GM12878 (cell line): ENCODE measurements around the gene NRXN3. TPM values are rescaled to one million over a fixed set of nuclear protein-coding genes. Genes with fewer than 3 reads are reported as not detected.
"Not testable (repeated sequence)": the region's sequence is repeated elsewhere in the genome, so short reads cannot be mapped to it uniquely, and the experiment has no call there.

Experiments
- ATAC-seq: fragments of 200-7000 bp; cut with Tn5 transposase; 3 replicates; pipeline ENCODE4 v1.9.1; 2020; ENCODE audit warnings: mild to moderate bottlenecking, moderate library complexity
- BruUV-seq: library from RNA; stranded (reverse); fragments of 400-500 nt; replicated peaks from 2 replicates; lab custom pipeline; 2021; lab: Mats Ljungman, UMichigan
- CTCF ChIA-PET: fragments of 300-600 bp; sonication (Branson Sonifier 250); formaldehyde crosslinking; extraction: SDS; loops from one replicate; lab custom pipeline; 2021; ENCODE audit warnings: inconsistent platforms; lab: Yijun Ruan, JAX
- POLR2A ChIA-PET: fragments of 350-600 bp; formaldehyde crosslinking; extraction: SDS; loops from one replicate; lab custom pipeline; 2021; ENCODE audit warnings: inconsistent platforms; lab: Charles Lee
- RAD21 ChIA-PET: fragments of 300-600 bp; sonication (Branson Sonifier 250); formaldehyde crosslinking; loops from one replicate; lab custom pipeline; 2023; ENCODE audit warnings: antibody characterized with exemption; ENCODE audit not compliant: unreplicated experiment; lab: Charles Lee
- SMC1A ChIA-PET: fragments of 300-600 bp; sonication (Branson Sonifier 250); formaldehyde crosslinking; loops from one replicate; lab custom pipeline; 2023; ENCODE audit not compliant: unreplicated experiment, uncharacterized antibody; lab: Charles Lee
- DNase-seq: peaks from one replicate; pipeline ENCODE4 v3.0.0-alpha.2; 2011; ENCODE audit warnings: low read depth, low spot score
- FAIRE-seq: peaks from 3 replicates; lab custom pipeline; 2011; peaks lifted over from hg19 to GRCh38; lab: Jason Lieb, UNC
- H2AFZ ChIP-seq: 2 replicates; pipeline ENCODE4 v1.6.0; 2011; ENCODE audit warnings: low read depth, low read length, control low read depth; ENCODE audit not compliant: control insufficient read depth
- H3K27ac ChIP-seq: 2 replicates; pipeline ENCODE4 v1.5.1; 2011; ENCODE audit warnings: control low read depth; ENCODE audit not compliant: control insufficient read depth, insufficient read depth
- H3K27me3 ChIP-seq, 2 experiments: replicated peaks in 1 of 2; 2 replicates each; pipeline versions ENCODE4 v1.6.0 to v1.6.1; 2011; ENCODE audit warnings: low read length in 1 of 2; ENCODE audit not compliant: control insufficient read depth in 2 of 2, insufficient read depth in 2 of 2
- H3K36me3 ChIP-seq, 2 experiments: 2 replicates each; pipeline ENCODE4 v1.5.1; 2011; ENCODE audit warnings: low read length in 1 of 2; ENCODE audit not compliant: control insufficient read depth in 2 of 2, insufficient read depth in 2 of 2
- H3K4me1 ChIP-seq: 2 replicates; pipeline ENCODE4 v1.6.1; 2011; ENCODE audit warnings: mild to moderate bottlenecking, low read length, moderate library complexity, mixed read lengths; ENCODE audit not compliant: control insufficient read depth, insufficient read depth
- H3K4me2 ChIP-seq: 2 replicates; pipeline ENCODE4 v1.6.0; 2011; ENCODE audit warnings: control low read depth; ENCODE audit not compliant: control insufficient read depth, insufficient read depth
- H3K4me3 ChIP-seq: fragments of 200-600 bp; sonication (generic); 2 replicates; pipeline ENCODE4 v1.5.1; 2016
- H3K79me2 ChIP-seq: 2 replicates; pipeline ENCODE4 v1.6.0; 2011; ENCODE audit warnings: low read length; ENCODE audit not compliant: control insufficient read depth, insufficient read depth
- H3K9ac ChIP-seq: 2 replicates; pipeline ENCODE4 v1.8.0; 2011; ENCODE audit warnings: low read length, control low read depth, mixed read lengths; ENCODE audit not compliant: control insufficient read depth, insufficient read depth
- H3K9me3 ChIP-seq: replicated peaks from 3 replicates; pipeline ENCODE4 v1.5.1; 2011; ENCODE audit warnings: mild to moderate bottlenecking, low read length; ENCODE audit not compliant: control insufficient read depth, insufficient read depth
- H4K20me1 ChIP-seq: 2 replicates; pipeline ENCODE4 v1.6.0; 2011; ENCODE audit not compliant: control insufficient read depth, insufficient read depth
- ASH2L ChIP-seq: fragments of 300-600, 200-600 bp; sonication (generic); IDR thresholded peaks from 2 replicates; pipeline ENCODE4 v1.6.1; 2017; ENCODE audit warnings: low read depth, mild to moderate bottlenecking, borderline replicate concordance
- JUND ChIP-seq: IDR thresholded peaks from 2 replicates; pipeline ENCODE4 v1.6.1; 2012; ENCODE audit warnings: low read depth, mild to moderate bottlenecking, low read length, improper control_type of control experiment, moderate library complexity
- MEF2A ChIP-seq: IDR thresholded peaks from 2 replicates; pipeline ENCODE4 v1.6.1; 2011; ENCODE audit warnings: low read depth, mild to moderate bottlenecking, low read length, moderate library complexity; ENCODE audit not compliant: insufficient read depth
- WGBS: methylation state at CpG from one replicate; pipeline ENCODE4 v1.1.6; 2016; ENCODE audit warnings: low lambda C conversion rate; ENCODE audit not compliant: insufficient replicate concordance, insufficient coverage; ENCODE audit errors: missing lambda C conversion rate; 5-methylcytosine and 5-hydroxymethylcytosine counted together
- in situ Hi-C: fragments of 300-500 bp; cut with MboI; formaldehyde crosslinking; loops from 9 replicates; pipeline ENCODE4 v1.14.3; 2018; ENCODE audit warnings: mixed read lengths
- intact Hi-C: fragments of 100-400 bp; cut with micrococcal nuclease; formaldehyde crosslinking; loops from one replicate; pipeline ENCODE4 v1.14.2; 2022; ENCODE audit not compliant: unreplicated experiment
- polyA plus RNA-seq, 11 experiments: library from polyadenylated mRNA; depleted of rRNA in 4 of 11; unstranded in 6 of 11; stranded (reverse) in 5 of 11; fragments of >200 nt; fragmentation: Nextera tagmentation in 4 of 11; fragmentation: Illumina TruSeq in 1 of 11; extraction: Ambion mirVana in 4 of 11; extraction: Trizol in 1 of 11; gene quantifications; 1 replicate in 1 of 11; 2 replicates in 10 of 11; pipeline versions ENCODE4 v1.2.1 to v1.2.3, GENCODE V29; 2011 to 2016; ENCODE audit warnings: inconsistent platforms in 2 of 11, missing spikeins in 2 of 11, low read depth in 1 of 11
- total RNA-seq, 4 experiments: library from RNA; depleted of rRNA in 3 of 4; stranded (reverse); fragments of >200 nt in 3 of 4; fragmentation: Illumina TruSeq in 1 of 4; extraction: Trizol in 1 of 4; gene quantifications; 2 replicates each; pipeline versions ENCODE4 v1.2.1 to v1.2.3, GENCODE V29; 2013 to 2021
- TF ChIP-seq, protein P1 (sequence below): IDR thresholded peaks from 2 replicates; pipeline ENCODE4 v1.6.1; 2012; ENCODE audit warnings: improper control_type of control experiment, low read depth, low read length; ENCODE audit not compliant: insufficient replicate concordance

The NRXN3 gene
- total and polyA plus RNA-seq, 10 of the 15 experiments (the other 5 are each of a cell fraction or from before 2014, with no cell fraction given): 0.52 to 3.3 (median 1.4) TPM

DNA sequence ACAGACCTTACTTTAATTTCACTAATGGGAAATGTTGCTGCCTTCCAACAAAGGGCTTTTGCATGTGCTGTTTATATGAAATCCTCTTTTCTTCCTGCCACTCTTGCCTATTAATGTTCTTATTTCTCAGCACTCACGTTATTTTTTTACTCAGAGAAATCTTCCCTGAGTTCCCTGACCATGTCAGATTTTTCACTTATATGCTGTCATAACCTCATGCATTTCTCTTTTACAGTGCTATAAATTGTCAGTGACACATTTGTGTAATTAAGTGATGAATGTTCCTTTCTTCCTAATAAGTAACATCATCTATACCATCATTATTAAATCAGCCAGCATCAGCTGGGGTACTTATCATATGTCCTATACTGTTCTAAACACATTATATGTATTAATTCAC lies 1597.1 kb downstream of the NRXN3 start (continued):
- TF ChIP-seq, protein P1, sequence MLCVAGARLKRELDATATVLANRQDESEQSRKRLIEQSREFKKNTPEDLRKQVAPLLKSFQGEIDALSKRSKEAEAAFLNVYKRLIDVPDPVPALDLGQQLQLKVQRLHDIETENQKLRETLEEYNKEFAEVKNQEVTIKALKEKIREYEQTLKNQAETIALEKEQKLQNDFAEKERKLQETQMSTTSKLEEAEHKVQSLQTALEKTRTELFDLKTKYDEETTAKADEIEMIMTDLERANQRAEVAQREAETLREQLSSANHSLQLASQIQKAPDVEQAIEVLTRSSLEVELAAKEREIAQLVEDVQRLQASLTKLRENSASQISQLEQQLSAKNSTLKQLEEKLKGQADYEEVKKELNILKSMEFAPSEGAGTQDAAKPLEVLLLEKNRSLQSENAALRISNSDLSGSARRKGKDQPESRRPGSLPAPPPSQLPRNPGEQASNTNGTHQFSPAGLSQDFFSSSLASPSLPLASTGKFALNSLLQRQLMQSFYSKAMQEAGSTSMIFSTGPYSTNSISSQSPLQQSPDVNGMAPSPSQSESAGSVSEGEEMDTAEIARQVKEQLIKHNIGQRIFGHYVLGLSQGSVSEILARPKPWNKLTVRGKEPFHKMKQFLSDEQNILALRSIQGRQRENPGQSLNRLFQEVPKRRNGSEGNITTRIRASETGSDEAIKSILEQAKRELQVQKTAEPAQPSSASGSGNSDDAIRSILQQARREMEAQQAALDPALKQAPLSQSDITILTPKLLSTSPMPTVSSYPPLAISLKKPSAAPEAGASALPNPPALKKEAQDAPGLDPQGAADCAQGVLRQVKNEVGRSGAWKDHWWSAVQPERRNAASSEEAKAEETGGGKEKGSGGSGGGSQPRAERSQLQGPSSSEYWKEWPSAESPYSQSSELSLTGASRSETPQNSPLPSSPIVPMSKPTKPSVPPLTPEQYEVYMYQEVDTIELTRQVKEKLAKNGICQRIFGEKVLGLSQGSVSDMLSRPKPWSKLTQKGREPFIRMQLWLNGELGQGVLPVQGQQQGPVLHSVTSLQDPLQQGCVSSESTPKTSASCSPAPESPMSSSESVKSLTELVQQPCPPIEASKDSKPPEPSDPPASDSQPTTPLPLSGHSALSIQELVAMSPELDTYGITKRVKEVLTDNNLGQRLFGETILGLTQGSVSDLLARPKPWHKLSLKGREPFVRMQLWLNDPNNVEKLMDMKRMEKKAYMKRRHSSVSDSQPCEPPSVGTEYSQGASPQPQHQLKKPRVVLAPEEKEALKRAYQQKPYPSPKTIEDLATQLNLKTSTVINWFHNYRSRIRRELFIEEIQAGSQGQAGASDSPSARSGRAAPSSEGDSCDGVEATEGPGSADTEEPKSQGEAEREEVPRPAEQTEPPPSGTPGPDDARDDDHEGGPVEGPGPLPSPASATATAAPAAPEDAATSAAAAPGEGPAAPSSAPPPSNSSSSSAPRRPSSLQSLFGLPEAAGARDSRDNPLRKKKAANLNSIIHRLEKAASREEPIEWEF: no peak
- TF ChIP-seq ASH2L (no peak), MEF2A (no peak), JUND (no peak)

DNA sequence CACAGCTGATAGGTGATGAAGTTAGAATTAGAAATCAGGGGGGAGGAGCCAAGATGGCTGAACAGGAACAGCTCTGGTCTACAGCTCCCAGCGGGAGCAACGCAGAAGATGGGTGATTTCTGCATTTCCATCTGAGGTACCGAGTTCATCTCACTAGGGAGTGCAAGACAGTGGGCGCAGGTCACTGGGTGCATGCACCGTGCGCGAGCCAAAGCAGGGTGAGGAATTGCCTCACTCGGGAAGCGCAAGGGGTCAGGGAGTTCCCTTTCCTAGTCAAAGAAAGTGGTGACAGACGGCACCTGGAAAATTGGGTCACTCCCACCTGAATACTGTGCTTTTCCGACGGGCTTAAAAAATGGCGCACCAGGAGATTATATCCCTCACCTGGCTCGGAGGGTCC lies 1597.5 kb downstream of the NRXN3 start:
- H3K36me3 ChIP-seq, intact Hi-C loops, H3K27me3 ChIP-seq, H3K27ac ChIP-seq, H4K20me1 ChIP-seq, in situ Hi-C loops, H3K9ac ChIP-seq, SMC1A ChIA-PET, DNase-seq, H3K4me1 ChIP-seq, ATAC-seq, CTCF ChIA-PET, H2AFZ ChIP-seq, H3K4me2 ChIP-seq, H3K9me3 ChIP-seq, H3K4me3 ChIP-seq, RAD21 ChIA-PET, H3K79me2 ChIP-seq, FAIRE-seq, POLR2A ChIA-PET, BruUV-seq: not testable (repeated sequence)
- WGBS: 71% methylated on average over 13 of the region's 14 CpGs
